Vagina (tissue), 2 donors: ENCODE results near the gene DST. TPM values are rescaled to one million over a fixed set of nuclear protein-coding genes. Genes with fewer than 3 reads are reported as not detected.

Experiments used
- DNase-seq, 2 donors: peaks; one replicate each; pipeline ENCODE4 v3.0.0-alpha.2; 2017; ENCODE audit errors: extremely low spot score in 2 of 2
- H3K27ac ChIP-seq: fragments of 200-600 bp; sonication (generic); one replicate; pipeline ENCODE4 v1.5.1; 2019
- H3K27me3 ChIP-seq: fragments of 200-600 bp; sonication (generic); one replicate; pipeline ENCODE4 v1.5.1; 2019
- H3K36me3 ChIP-seq, 2 donors: fragments of 200-600 bp; sonication (generic); one replicate each; pipeline ENCODE4 v1.5.1; 2017 to 2019
- H3K4me1 ChIP-seq: fragments of 200-600 bp; sonication (generic); one replicate; pipeline ENCODE4 v1.5.1; 2019
- H3K4me3 ChIP-seq, 2 donors: fragments of 200-600 bp; sonication (generic); 1 replicate in 1 of 2; 2 replicates in 1 of 2; pipeline ENCODE4 v1.5.1; 2016 to 2019
- H3K9me3 ChIP-seq: fragments of 200-600 bp; sonication (generic); one replicate; pipeline ENCODE4 v1.5.1; 2019
- POLR2A ChIP-seq, 2 donors: fragments of 450-650 bp; IDR thresholded peaks; one replicate each; pipeline ENCODE4 v1.6.1; 2017; ENCODE audit warnings: antibody characterized with exemption in 2 of 2, mild to moderate bottlenecking in 2 of 2, moderate library complexity in 2 of 2
- POLR2AphosphoS5 ChIP-seq, 2 donors: sonication (generic); formaldehyde crosslinking; IDR thresholded peaks; one replicate each; pipeline ENCODE4 v1.9.0; 2017; ENCODE audit warnings: antibody characterized with exemption in 2 of 2, mild to moderate bottlenecking in 2 of 2, low read depth in 1 of 2; ENCODE audit not compliant: insufficient read depth in 1 of 2
- intact Hi-C: fragments of 100-400 bp; cut with DNase I; formaldehyde crosslinking; loops from one replicate; pipeline ENCODE4 v1.15.1; 2023
- total RNA-seq: library from RNA; depleted of rRNA; stranded (reverse); fragments of >200 nt; gene quantifications from one replicate; pipeline ENCODE4 v1.2.3, GENCODE V29; 2016
- TF ChIP-seq, protein P1 (sequence below), 3 experiments: fragments of 450-650 bp in 2 of 3; fragments of 200-600 bp in 1 of 3; sonication (generic) in 1 of 3; IDR thresholded peaks; one replicate each; pipeline ENCODE4 v1.5.1; 2017 to 2019; ENCODE audit warnings: antibody characterized with exemption in 3 of 3, mild to moderate bottlenecking in 2 of 3, moderate library complexity in 2 of 3

DST gene
- total RNA-seq, 1 donor from 2014 or later: 460 TPM

- TF ChIP-seq POLR2AphosphoS5 (IDR thresholded peaks at IDR 0.05; ENCODE audit: insufficient read depth in 1 of 2, low read depth in 1 of 2): no peak
- no peak for TF ChIP-seq POLR2A (IDR thresholded peaks at IDR 0.05)
- TF ChIP-seq, protein P1, sequence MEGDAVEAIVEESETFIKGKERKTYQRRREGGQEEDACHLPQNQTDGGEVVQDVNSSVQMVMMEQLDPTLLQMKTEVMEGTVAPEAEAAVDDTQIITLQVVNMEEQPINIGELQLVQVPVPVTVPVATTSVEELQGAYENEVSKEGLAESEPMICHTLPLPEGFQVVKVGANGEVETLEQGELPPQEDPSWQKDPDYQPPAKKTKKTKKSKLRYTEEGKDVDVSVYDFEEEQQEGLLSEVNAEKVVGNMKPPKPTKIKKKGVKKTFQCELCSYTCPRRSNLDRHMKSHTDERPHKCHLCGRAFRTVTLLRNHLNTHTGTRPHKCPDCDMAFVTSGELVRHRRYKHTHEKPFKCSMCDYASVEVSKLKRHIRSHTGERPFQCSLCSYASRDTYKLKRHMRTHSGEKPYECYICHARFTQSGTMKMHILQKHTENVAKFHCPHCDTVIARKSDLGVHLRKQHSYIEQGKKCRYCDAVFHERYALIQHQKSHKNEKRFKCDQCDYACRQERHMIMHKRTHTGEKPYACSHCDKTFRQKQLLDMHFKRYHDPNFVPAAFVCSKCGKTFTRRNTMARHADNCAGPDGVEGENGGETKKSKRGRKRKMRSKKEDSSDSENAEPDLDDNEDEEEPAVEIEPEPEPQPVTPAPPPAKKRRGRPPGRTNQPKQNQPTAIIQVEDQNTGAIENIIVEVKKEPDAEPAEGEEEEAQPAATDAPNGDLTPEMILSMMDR (IDR thresholded peaks at IDR 0.05): no peak
- peak overlapping the region; percentile 81 for H3K27ac ChIP-seq
- no peak overlapping the region for H3K4me3 ChIP-seq
- H3K27me3 ChIP-seq: no peaks in the 10 kb centered on the region
- no peak for DNase-seq
- H3K4me1 ChIP-seq: peaks cover 68% of the 10 kb centered on the region
- H3K9me3 ChIP-seq: no peaks in the 10 kb centered on the region
- intact Hi-C loops: no loop called here
- peaks cover 0 to 40% of the 10 kb centered on the region in 2 donors for H3K36me3 ChIP-seq
These were observed 120.7 kb downstream of the DST start for GRCh38 chr6:56521976-56522375.

DNA sequence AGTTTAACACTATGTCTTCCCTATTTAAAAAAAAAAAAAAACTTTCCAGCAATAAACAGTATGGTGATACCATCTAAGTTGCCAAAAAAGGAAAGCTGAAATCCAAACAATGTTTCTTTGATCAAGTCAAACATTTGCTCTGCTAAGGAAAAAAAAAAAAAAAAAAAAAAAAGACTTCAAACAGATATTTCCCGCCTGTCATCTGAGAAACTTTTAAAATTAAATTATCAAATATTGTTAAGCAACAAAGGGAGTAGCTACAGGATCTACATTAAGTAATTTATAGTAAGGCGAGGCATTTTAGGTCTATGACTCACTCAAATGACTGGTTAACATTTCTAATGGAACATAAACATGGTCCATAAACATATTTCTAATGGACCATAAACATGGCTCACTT is 121.2 kb downstream of the DST start:
- H3K4me3 ChIP-seq: no peak overlapping the region
- intact Hi-C loops: no loop called here
- peaks cover 0 to 38% of the 10 kb centered on the region in 2 donors for H3K36me3 ChIP-seq
- H3K4me1 ChIP-seq: peaks cover 68% of the 10 kb centered on the region
- H3K9me3 ChIP-seq: no peaks in the 10 kb centered on the region
- peak overlapping the region; percentile 81 for H3K27ac ChIP-seq
- TF ChIP-seq, protein P1 (IDR thresholded peaks at IDR 0.05): no peak
- no peak for TF ChIP-seq POLR2AphosphoS5 (IDR thresholded peaks at IDR 0.05; ENCODE audit: insufficient read depth in 1 of 2, low read depth in 1 of 2)
- TF ChIP-seq POLR2A (IDR thresholded peaks at IDR 0.05): no peak
- no peaks in the 10 kb centered on the region for H3K27me3 ChIP-seq
- DNase-seq: no peak

DNA sequence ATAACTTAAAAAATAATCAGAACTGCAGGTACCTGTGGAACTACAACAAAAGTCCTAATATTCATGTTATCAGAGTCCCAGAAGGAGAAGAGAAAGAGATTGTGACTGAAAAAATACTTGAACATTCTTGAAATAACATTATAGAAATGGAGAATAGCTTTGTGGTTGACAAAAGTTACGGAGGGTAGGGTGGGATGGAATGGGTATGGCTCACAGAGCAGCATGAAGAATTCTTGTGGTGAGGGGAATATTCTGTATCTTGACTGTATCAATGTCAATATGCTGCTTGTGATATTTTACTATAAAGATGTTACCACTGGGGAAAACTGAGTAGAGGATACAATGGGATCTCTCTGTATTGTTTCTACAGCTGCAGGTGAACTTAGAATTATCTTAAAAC is 122.5 kb downstream of the DST start:
- Histone ChIP-seq H3K27ac (peak overlapping the region; percentile 73), H3K9me3 (no peaks in the 10 kb centered on the region), H3K27me3 (no peaks in the 10 kb centered on the region), H3K4me3 (no peak overlapping the region), H3K4me1 (peaks cover 62% of the 10 kb centered on the region), H3K36me3 (peaks cover 0 to 36% of the 10 kb centered on the region in 2 donors)
- TF ChIP-seq, protein P1 (IDR thresholded peaks at IDR 0.05): no peak
- TF ChIP-seq POLR2AphosphoS5 (IDR thresholded peaks at IDR 0.05; ENCODE audit: insufficient read depth in 1 of 2, low read depth in 1 of 2) (no peak), POLR2A (IDR thresholded peaks at IDR 0.05) (no peak)
- DNase-seq: no peak
- intact Hi-C loops: no loop called here

GRCh38 chr6:56518995-56519767 is 123.5 kb downstream of the DST start:
- peaks cover 0 to 43% of the 10 kb centered on the region in 2 donors for H3K36me3 ChIP-seq
- intact Hi-C loops: no loop called here
- H3K4me1 ChIP-seq: peaks cover 63% of the 10 kb centered on the region
- DNase-seq: no peak
- H3K27me3 ChIP-seq: no peaks in the 10 kb centered on the region
- H3K27ac ChIP-seq: peak overlapping the region; percentile 73
- TF ChIP-seq POLR2A (IDR thresholded peaks at IDR 0.05) (no peak), POLR2AphosphoS5 (IDR thresholded peaks at IDR 0.05; ENCODE audit: insufficient read depth in 1 of 2, low read depth in 1 of 2) (no peak)
- TF ChIP-seq, protein P1 (IDR thresholded peaks at IDR 0.05): no peak
- no peak overlapping the region for H3K4me3 ChIP-seq
- H3K9me3 ChIP-seq: no peaks in the 10 kb centered on the region

- DNase-seq: no peak
- H3K27ac ChIP-seq: peak overlapping the region; percentile 73
- no peaks in the 10 kb centered on the region for H3K27me3 ChIP-seq
- H3K4me1 ChIP-seq: peaks cover 62% of the 10 kb centered on the region
- H3K36me3 ChIP-seq: peaks cover 0 to 39% of the 10 kb centered on the region in 2 donors
- no peaks in the 10 kb centered on the region for H3K9me3 ChIP-seq
- TF ChIP-seq, protein P1 (IDR thresholded peaks at IDR 0.05): no peak
- TF ChIP-seq POLR2A (IDR thresholded peaks at IDR 0.05) (no peak), POLR2AphosphoS5 (IDR thresholded peaks at IDR 0.05; ENCODE audit: insufficient read depth in 1 of 2, low read depth in 1 of 2) (peak in 1 of 2 donors; percentile 59)
- intact Hi-C loops: no loop called here
- no peak overlapping the region for H3K4me3 ChIP-seq
These were observed 125.4 kb downstream of the DST start for GRCh38 chr6:56517155-56517745.
